Epithelial cell of proximal tubule (primary cell): ENCODE data around the gene PTK6. TPM values are rescaled to one million over a fixed set of nuclear protein-coding genes. Genes with fewer than 3 reads are reported as not detected.

ENCODE experiments used
- DNase-seq: peaks from one replicate; pipeline ENCODE4 v3.0.0-alpha.2; 2011; ENCODE audit warnings: low read depth
- H3K4me3 ChIP-seq: 2 replicates; pipeline ENCODE4 v1.5.1; 2011; ENCODE audit warnings: low read depth, mild to moderate bottlenecking, low read length
- CTCF ChIP-seq: conservative IDR thresholded peaks from 2 replicates; pipeline ENCODE4 v1.5.1; 2012; ENCODE audit warnings: low read depth, mild to moderate bottlenecking, low read length
- total RNA-seq: library from RNA; depleted of rRNA; stranded (reverse); fragments of >200 nt; gene quantifications from 2 replicates; pipeline ENCODE4 v1.2.3, GENCODE V29; 2015

The PTK6 gene
- total RNA-seq, 1 donor from 2014 or later: not detected

- no peak for TF ChIP-seq CTCF
- H3K4me3 ChIP-seq: no peak overlapping the region
- DNase-seq: no peak
Observed at GRCh38 chr20:63505723-63506122, 31.5 kb downstream of the PTK6 start.

- no peak overlapping the region for H3K4me3 ChIP-seq
- TF ChIP-seq CTCF: no peak
- no peak for DNase-seq
Observed at GRCh38 chr20:63505281-63505680, 31.9 kb downstream of the PTK6 start.

- no peak overlapping the region for H3K4me3 ChIP-seq
- TF ChIP-seq CTCF: no peak
- DNase-seq: no peak
Observed at GRCh38 chr20:63504642-63505041, 32.5 kb downstream of the PTK6 start.

GRCh38 chr20:63503524-63503923, 33.7 kb downstream of the PTK6 start:
- no peak for DNase-seq
- H3K4me3 ChIP-seq: no peak overlapping the region
- no peak for TF ChIP-seq CTCF

GRCh38 chr20:63502671-63503172, 34.5 kb downstream of the PTK6 start:
- no peak for DNase-seq
- no peak for TF ChIP-seq CTCF
- H3K4me3 ChIP-seq: no peak overlapping the region

- DNase-seq: no peak
- TF ChIP-seq CTCF: no peak
- H3K4me3 ChIP-seq: no peak overlapping the region
Observed at GRCh38 chr20:63501818-63502670, 35.1 kb downstream of the PTK6 start.
